Measurements from ENCODE around the gene TMEM100.
A peak's percentile ranks its signal among the peaks of the same experiment; 100 is the strongest.

TMEM100 gene, protein sequence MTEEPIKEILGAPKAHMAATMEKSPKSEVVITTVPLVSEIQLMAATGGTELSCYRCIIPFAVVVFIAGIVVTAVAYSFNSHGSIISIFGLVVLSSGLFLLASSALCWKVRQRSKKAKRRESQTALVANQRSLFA

DNA sequence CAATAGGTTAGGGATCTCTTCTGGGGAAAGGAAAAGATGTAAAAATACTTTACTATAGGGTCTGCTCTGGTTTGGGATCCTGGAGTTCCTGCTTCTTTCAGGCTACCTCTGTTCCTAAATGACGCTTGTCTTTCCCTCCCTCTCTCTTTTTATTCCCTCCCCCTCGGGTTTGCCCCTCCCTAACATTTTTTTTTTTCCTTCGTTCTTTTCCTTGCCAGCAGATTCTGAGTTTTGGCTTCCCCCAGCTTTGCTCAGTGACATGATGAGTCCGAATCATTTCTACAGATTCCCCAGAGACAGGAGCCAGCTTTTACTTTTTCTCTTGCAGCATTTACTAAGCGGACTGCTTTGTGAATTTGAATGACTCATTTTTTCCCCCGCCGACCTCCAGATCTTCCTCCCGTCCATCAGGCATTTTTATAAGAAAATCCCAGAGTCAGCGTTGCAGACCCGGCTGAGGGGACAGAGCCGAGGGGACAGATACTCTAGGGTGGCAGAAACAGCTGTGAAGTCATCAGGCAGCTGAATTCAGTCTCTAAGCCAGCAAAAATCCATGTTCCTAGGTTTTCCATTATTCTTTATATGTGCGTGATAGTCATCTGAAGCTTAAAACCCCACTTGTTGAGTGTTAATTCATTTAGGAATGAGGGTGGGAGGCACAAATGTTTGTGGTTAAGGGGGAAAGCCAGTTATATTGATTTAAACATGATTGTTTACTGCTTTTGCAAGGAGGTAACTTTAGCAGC is at the start of gene TMEM100:
TSS of gene TMEM100 (minus strand) at position 123 of the 746 bp plus-strand sequence. CDS start 1,794 bp downstream, outside the sequence.
- DNase-seq = no peak
- intact Hi-C loops (cut with DNase I) = no loop called here

DNA sequence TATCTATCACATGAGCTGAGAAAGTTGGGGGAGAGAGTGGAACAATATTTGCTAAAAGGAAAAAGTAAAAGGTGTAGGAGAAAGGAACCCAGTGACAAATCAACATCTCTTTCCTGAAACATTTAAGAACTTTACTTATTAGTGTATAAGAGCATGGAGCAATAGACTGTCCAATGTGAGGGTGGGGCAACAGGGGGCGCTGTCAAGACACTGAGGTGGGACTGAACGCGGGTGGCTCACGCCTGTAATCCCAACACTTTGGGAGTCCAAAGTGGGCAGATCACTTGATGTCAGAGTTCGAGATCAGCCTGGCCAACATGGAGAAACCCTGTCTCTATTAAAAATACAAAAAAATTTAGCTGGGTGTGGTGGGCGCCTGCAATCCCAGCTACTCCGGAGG is 49.4 kb upstream of the TMEM100 start:
- no peak for DNase-seq
- intact Hi-C loops (cut with DNase I) = loop anchor here (5.0 kb wide), 1 partner anchor 245 kb away; no protein-coding TSS in a partner anchor

DNA sequence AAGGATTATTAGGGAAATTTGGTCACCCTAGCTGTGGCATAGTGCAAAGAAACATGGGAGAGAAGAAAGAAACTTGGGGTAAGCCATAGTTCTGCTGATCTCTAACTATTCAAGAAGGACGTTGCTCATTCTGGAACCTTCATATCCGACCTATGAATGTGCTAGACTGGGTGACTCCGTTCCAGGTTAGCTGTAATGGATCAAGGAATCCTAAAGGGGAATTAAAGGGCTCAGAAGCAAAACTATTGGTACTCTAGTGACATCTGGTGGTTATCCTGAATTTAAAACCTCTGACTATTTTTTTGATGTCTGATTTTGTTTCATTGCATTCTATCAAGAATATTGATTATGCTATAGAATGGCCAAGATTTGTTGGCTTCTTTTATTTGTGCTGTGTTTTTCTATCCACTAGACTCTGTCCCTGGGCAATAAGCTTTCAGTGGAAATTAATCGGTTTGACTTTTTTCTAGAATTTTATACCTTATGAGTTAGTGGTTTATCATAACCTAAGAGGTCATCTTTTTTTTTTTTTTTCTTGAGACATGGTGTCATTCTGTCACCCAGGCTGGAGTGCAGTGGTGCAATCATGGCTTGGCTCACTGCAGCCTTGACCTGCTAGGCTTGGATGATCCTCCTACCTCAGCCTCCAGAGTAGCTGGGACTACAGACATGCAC is 47.7 kb upstream of the TMEM100 start:
- intact Hi-C loops (cut with DNase I) = loop anchor here (5.0 kb wide), 1 partner anchor 243 kb away; no protein-coding TSS in a partner anchor
- no peak for DNase-seq

DNA sequence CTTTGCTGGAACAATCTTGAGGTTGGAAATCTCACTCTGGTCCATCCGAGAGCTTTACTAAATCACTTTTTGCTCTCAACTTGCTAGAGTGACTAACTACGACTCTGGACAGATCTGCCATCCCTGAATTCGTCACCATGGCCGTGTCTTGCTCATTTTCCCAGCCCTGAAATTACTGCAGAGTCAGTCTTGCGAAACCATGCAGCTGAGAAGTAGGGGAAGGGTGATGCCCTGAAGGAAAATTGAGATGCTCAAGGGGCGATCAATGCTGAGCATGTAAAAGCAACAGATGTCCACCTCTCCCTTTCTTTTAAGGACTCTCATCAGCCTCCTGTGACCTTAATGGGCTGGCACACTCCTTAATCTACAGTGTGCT is 46.9 kb upstream of the TMEM100 start:
- DNase-seq = no peak
- intact Hi-C loops (cut with DNase I) = no loop called here

DNA sequence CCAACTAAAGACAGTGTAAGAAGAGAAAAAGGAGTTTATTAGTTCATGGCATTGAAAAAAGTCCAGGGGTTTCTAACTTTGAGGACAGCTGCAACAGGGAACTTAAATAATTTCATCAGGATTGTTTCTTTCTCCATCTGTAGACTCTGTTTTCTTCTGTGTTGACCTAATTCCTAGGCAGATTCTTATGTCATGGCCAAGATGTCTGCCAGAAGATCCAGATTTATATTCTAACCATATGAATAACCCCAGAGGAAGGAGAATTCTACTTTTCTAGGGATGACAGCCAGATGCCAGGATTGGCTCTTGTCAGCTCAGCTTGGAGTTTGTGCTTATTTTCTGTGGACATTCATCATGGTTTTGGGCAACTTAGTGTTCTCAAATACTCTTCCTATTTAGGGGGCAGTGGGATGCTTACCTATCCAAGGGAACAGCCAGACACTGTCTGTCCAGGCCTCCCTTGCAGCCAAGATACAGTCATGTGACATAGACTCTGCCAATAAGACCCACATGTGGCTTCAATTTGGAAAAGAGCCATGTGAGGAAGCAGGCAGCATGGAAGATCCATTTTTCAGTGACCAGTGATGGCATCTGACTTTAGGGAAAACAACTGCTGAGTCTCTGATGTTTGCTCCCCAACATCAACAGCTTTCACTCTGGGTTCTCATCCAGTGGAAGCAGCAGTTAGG is 46.4 kb upstream of the TMEM100 start:
- intact Hi-C loops (cut with DNase I) = no loop called here
- DNase-seq = no peak

DNA sequence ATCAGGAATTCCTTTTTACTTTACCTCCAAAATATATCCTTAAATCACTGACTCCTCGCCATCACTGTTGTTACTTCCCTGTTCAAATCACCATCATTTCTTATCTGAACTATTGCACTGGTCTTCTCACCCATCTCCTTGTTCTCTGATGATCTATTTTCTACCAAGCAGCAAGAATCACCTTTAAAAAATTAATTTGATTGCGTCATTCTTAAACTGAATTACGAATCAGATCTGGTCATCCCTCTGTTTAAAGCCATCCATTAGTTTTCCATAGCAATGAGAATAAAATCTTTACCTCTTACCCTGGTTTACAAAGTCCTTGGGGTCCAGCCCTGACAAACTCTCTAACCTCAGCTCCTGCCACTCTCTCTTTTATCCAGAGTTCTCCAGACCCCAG is 42.8 kb upstream of the TMEM100 start:
- DNase-seq = no peak
- intact Hi-C loops (cut with DNase I) = no loop called here

DNA sequence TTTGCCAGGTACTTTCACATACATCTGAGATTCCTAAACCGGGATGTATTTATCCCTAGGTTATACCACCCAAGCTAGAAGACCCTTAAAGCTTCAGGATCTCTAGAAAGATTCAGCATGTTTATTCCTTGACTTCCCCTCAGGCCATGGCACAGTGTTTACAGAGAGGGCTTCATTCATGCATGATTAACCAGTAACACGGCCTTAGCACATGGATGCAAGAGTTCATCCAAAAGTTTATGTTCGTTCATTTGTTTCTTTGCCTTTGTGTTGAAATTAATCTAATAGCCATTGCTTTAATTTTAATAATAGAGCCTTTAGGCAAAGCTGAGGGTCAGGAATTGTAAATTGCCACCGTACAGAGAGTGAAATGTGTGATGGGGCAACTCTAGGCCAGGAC is 41.9 kb upstream of the TMEM100 start:
- intact Hi-C loops (cut with DNase I) = no loop called here

DNA sequence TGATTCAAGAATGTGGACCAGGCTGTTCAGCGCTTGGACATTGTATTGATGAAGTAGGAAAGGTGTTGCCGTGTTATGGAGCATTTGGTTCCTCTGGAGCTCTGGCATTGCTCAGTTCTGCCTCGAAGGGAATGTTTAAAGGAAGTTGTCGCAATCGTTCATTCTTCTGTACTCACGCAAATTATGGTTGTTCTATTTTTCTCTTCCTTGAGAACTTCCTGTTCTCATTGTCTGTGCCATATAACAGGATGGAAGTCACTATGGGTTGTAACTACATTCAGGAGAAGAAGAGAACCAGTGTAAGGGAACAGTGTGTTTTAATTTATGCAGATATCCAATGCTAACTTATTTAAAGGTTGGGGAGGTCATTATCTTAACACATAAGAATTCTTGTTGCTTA is 41.2 kb upstream of the TMEM100 start:
- intact Hi-C loops (cut with DNase I) = no loop called here
- DNase-seq = no peak

More for the DNA sequence above, 41.9 kb upstream of the TMEM100 start:
- no peak for DNase-seq

DNA sequence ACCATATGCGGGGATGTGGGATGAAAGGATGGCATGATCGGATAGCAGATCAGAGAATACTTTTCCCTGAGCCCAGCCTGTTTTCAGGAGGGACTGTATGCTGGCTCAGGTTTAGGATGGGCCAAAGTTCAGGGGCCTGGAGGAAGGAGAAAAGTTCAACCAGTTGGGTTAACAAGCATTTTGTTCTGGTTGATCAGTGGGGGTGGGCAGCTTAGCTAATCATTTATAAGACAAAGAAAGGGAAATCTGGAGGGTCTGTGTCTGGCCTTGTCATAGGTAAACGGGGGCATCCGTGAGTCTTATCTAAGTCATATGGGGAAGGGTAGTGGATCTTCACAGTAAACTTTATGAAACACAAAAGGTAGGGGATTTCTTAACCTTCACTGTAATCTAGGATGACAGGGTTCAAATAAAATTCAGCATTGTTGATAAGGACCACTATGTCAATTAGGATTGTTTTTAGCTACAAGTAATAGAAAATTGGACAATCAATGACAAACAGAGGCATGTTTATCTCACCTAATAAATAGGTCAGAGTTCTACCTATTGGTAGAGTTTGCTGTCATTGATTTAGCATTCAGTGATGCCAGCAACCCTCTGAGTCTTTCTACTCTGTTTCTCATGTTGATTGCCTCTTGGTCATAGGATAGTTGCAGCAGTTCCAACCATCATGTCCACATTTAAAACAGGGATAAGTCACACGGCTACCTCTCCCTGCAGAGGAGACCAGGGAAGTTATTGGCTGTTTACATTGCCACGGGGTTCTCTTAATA is 39.6 kb upstream of the TMEM100 start:
- intact Hi-C loops (cut with DNase I) = no loop called here
- DNase-seq = no peak

DNA sequence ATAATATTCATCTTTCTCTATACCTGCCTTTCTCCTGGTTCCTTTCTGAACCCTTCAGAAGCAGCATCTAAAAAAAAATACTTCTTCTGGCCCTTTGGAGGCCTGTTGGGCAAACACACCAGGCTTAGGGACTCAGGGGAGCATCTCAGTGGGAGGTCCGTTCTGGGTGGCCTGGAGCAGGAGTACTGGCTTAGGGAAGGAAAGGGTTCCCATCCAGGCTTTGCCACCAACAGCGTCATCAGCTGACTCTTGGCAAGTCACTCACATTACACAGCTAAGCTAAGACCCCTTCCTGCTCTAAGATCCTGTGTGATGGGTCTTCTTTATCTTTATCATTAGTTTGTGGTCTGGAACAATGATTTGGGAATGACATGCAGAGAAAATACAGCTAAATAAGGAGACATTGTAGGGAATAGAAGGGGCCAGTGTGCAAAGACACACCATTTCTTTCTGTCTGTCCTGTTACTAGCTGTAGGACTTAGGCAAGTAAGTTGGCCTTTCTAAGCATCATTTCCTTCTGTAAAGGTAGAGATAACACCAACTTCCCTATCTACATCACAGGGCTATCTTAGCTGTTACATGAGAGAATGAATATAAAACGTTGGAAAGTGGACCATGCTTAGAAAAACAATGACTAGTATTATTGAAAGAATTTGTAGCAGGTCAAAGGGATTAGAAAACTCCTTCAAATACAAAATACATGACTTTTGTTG is 38.1 kb upstream of the TMEM100 start:
- DNase-seq = no peak

DNA sequence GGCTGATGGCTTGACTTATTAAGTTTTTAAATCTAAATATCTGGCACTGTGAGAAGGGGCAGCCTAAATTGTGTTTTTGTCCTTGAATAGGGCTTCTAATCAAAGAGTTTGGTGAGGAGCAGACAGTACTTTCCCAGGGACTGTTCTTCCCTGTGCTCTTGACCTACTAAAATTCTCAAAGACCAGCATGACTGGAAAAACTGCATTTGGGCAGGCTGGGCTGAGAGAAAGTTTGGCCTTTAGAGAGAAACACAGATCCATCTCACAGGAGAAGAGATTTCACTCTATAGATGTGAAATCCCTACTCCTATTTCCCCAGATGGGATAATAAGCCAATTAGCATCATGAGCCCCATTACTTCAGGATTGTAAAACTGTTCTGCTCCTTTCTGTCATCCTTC is 35.5 kb upstream of the TMEM100 start:
- intact Hi-C loops (cut with DNase I) = no loop called here
- no peak for DNase-seq

More for the DNA sequence above, 38.1 kb upstream of the TMEM100 start:
- intact Hi-C loops (cut with DNase I) = no loop called here

DNA sequence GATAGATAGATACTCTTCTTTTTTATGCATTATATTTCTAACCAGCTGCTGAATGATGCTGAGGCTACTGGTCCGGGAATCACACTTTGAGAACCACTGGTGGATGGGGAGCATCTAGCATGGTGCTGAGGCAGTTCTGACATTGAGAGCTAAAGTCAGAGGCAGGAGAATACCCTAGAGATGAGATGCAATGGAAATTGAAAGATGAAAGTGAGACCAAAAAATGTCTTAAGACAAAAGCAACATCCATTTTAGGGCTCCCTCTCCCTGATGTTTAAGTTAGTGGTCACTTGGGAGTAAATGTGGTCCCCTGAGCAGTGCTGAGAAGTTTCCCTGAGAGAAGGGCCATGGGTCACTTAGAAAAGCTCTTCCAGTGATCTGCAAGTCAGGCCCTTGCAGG is 35.0 kb upstream of the TMEM100 start:
- intact Hi-C loops (cut with DNase I) = no loop called here
- DNase-seq = no peak

DNA sequence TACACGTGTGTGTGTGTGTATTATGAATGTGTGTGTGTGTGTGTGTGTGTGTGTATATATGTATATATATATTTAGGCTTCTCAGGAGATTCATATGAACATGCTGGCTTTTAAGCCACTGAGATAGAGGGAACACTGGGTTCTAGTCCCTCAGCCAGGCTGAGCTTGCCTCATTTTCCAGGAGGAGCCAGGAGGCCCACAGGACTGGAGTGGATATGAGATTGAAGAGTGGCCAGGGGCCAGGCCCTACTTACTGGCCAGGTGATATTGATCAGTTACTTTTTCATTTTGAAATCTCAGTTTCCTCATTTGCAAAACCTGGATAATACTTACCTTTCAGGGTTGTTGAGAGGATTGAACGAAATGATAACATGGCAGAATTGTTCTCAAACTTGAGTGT is 34.0 kb upstream of the TMEM100 start:
- DNase-seq = no peak
- intact Hi-C loops (cut with DNase I) = no loop called here

DNA sequence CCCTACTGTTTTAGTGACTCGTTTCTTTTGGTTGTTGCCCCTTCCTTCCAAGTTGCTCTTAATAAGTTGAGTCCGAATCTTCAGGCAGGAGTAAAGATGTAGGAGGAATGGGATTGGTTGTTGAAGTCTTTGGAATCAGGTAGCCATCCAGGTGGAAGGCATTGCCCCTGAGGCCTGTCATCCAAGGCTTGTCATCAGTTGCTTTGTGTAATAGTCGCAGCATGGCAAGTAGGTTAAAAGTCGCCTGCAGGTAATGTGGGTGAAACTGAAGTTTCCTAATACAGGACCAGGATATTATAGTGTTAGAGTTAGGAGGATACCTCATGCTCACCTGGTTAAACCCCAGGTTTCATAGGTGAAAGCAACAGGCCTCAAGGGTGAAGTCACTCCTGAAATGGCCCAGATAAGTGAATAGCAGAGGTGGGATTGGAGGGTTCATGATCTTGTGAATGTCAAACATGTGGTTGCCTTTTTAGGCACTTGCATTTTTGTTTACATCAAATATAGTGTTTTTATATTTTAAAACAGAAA is 29.1 kb upstream of the TMEM100 start:
- intact Hi-C loops (cut with DNase I) = no loop called here
- no peak for DNase-seq

DNA sequence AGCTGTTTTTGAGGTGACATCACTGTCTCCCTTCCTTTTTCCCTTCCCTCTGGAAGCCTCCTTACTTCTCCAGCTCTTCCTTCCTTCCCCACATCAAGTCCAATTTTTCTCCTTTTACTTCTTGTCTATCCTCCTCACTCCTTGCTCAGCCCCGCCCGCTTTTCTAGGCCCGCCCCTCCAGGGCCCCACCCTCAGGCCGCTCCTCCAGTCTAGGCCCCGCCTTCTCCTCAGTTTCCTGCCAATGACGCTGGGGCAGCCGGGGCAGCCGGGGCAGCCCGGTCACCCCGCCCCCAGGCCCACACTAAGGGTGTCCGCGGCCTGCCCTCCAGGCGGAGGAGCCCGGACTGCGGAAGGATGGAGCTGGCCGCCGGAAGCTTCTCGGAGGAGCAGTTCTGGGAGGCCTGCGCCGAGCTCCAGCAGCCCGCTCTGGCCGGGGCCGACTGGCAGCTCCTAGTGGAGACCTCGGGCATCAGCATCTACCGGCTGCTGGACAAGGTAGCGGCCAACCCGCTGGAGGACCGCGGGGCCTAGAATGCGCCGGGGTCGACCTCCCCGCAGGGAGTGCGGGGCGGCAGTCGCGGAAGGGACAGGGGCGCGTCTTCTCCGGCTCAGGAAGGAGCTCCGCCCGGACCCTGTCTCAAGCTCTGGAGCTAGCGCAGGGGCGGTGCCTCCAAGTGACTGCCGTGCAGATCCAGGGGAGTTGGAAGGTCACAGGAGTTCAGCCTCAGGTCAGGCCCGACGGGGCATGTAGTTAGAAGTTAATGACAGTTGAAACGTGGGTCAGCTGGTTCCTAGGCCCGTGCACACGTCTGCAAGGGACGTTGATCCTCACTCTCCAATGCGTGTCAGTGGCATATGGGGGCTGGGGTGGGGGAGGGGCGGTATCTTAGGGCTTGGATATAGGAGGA is 28.3 kb upstream of the TMEM100 start, which contains the start of gene PCTP:
TSS of gene PCTP (plus strand) at position 302 of the 908 bp plus-strand sequence. CDS start at position 355, 53 bp downstream.
- intact Hi-C loops (cut with DNase I) = no loop called here
- peak; percentile 63 to 96 (median 89) for DNase-seq

DNA sequence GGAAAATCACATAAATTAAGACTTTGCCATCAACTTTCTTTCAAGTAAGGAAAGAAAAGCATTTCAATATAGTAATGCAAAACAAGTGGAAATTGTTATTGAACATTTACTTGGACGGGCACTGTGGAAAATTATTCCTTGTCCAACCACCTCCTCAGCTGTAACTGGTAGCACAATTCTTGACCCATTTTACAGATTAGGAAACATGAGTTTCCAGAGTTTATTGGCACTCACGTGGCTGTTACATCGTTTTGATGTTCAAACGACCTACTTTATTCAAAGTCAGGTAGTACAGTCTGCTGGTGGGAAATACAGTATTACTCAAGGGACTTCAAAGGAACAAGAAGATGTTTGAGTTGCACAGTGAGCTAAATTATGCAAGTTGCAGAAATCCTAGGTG is 27.3 kb upstream of the TMEM100 start:
- DNase-seq = no peak
- intact Hi-C loops (cut with DNase I) = no loop called here

DNA sequence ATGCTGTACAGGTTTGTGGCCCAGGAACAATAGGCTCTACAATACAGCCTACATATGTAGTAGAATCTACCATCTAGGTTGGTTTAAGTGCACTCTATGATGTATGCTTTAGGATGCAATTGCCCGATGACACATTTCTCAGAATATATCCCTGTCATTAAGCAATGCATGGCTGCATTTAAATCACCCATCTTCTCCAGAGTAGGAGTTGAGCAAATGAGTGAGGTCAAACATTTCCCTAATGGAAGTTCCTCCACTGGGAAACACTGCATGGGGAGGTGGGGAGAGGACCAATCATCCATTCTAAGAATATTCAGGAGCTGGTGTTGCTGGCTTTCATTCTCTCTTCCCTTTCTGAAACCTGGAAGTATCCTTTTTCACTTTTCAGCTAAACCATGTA is 26.2 kb upstream of the TMEM100 start:
- intact Hi-C loops (cut with DNase I) = no loop called here
- no peak for DNase-seq

All from head of caudate nucleus (tissue), 42 donors.